ENCODE data around the gene RBM45.
"Not testable (repeated sequence)": the region's sequence is repeated elsewhere in the genome, so short reads cannot be mapped to it uniquely, and the experiment has no call there.

RBM45 gene

GRCh38 chr2:178076130-178076529, 36.1 kb upstream of the RBM45 start:
- Histone ChIP-seq H3K27me3 (replicated peaks; ENCODE audit: control insufficient read depth, insufficient read depth, low read length) (no peaks in the 10 kb centered on the region), H3K4me3 (replicated peaks; ENCODE audit: low read depth, low read length) (no peak overlapping the region), H3K36me3 (ENCODE audit: control insufficient read depth, insufficient read depth, low read length) (no peaks in the 10 kb centered on the region)
- no peak for DNase-seq (ENCODE audit: extremely low read depth, insufficient read length)
- no peak for TF ChIP-seq CTCF (IDR thresholded peaks at IDR 0.05; ENCODE audit: insufficient read depth, low read length, poor library complexity, severe bottlenecking)

- not testable (repeated sequence) for H3K27me3 ChIP-seq (replicated peaks; ENCODE audit: control insufficient read depth, insufficient read depth, low read length); DNase-seq (ENCODE audit: extremely low read depth, insufficient read length); H3K4me3 ChIP-seq (replicated peaks; ENCODE audit: low read depth, low read length); H3K36me3 ChIP-seq (ENCODE audit: control insufficient read depth, insufficient read depth, low read length)
Measured at GRCh38 chr2:178079279-178079678, 33.0 kb upstream of the RBM45 start.

GRCh38 chr2:178082408-178083045, 29.7 kb upstream of the RBM45 start:
- Histone ChIP-seq H3K36me3 (ENCODE audit: control insufficient read depth, insufficient read depth, low read length) (no peaks in the 10 kb centered on the region), H3K4me3 (replicated peaks; ENCODE audit: low read depth, low read length) (no peak overlapping the region), H3K27me3 (replicated peaks; ENCODE audit: control insufficient read depth, insufficient read depth, low read length) (no peaks in the 10 kb centered on the region)
- no peak for TF ChIP-seq CTCF (IDR thresholded peaks at IDR 0.05; ENCODE audit: insufficient read depth, low read length, poor library complexity, severe bottlenecking)
- DNase-seq (ENCODE audit: extremely low read depth, insufficient read length) = no peak

GRCh38 chr2:178084273-178084672, 28.0 kb upstream of the RBM45 start:
- TF ChIP-seq CTCF (IDR thresholded peaks at IDR 0.05; ENCODE audit: insufficient read depth, low read length, poor library complexity, severe bottlenecking) = no peak
- Histone ChIP-seq H3K27me3 (replicated peaks; ENCODE audit: control insufficient read depth, insufficient read depth, low read length) (no peaks in the 10 kb centered on the region), H3K4me3 (replicated peaks; ENCODE audit: low read depth, low read length) (no peak overlapping the region), H3K36me3 (ENCODE audit: control insufficient read depth, insufficient read depth, low read length) (no peaks in the 10 kb centered on the region)
- DNase-seq (ENCODE audit: extremely low read depth, insufficient read length) = no peak

- H3K4me3 ChIP-seq (replicated peaks; ENCODE audit: low read depth, low read length) = no peak overlapping the region
- no peak for TF ChIP-seq CTCF (IDR thresholded peaks at IDR 0.05; ENCODE audit: insufficient read depth, low read length, poor library complexity, severe bottlenecking)
- no peak for DNase-seq (ENCODE audit: extremely low read depth, insufficient read length)
- no peaks in the 10 kb centered on the region for H3K27me3 ChIP-seq (replicated peaks; ENCODE audit: control insufficient read depth, insufficient read depth, low read length)
- no peaks in the 10 kb centered on the region for H3K36me3 ChIP-seq (ENCODE audit: control insufficient read depth, insufficient read depth, low read length)
Measured at GRCh38 chr2:178088774-178089270, 23.4 kb upstream of the RBM45 start.

- no peak for TF ChIP-seq CTCF (IDR thresholded peaks at IDR 0.05; ENCODE audit: insufficient read depth, low read length, poor library complexity, severe bottlenecking)
- Histone ChIP-seq H3K36me3 (ENCODE audit: control insufficient read depth, insufficient read depth, low read length) (no peaks in the 10 kb centered on the region), H3K27me3 (replicated peaks; ENCODE audit: control insufficient read depth, insufficient read depth, low read length) (no peaks in the 10 kb centered on the region), H3K4me3 (replicated peaks; ENCODE audit: low read depth, low read length) (no peak overlapping the region)
- no peak for DNase-seq (ENCODE audit: extremely low read depth, insufficient read length)
Measured at GRCh38 chr2:178093471-178093870, 18.8 kb upstream of the RBM45 start.
